ENCODE data around the gene MMS19.

- no peak for TF ChIP-seq CTCF (IDR thresholded peaks at IDR 0.05 in 4 of 5, conservative IDR thresholded peaks at IDR 0.05 in 1 of 5)
- TF ChIP-seq POLR2A (IDR thresholded peaks at IDR 0.05): no peak
Observed at GRCh38 chr10:97538411-97538810, 40.2 kb upstream of the MMS19 start.
